HTR-8/SVneo (cell line): ENCODE results near the gene FANCG.

Experiments used
- DNase-seq: peaks from one replicate; pipeline ENCODE4 v3.0.0; 2011; ENCODE audit warnings: low spot score, mixed read lengths; ENCODE audit not compliant: insufficient read length
- FAIRE-seq: peaks from 2 replicates; lab custom pipeline; 2011; peaks lifted over from hg19 to GRCh38; lab: Jason Lieb, UNC

Gene FANCG

DNA sequence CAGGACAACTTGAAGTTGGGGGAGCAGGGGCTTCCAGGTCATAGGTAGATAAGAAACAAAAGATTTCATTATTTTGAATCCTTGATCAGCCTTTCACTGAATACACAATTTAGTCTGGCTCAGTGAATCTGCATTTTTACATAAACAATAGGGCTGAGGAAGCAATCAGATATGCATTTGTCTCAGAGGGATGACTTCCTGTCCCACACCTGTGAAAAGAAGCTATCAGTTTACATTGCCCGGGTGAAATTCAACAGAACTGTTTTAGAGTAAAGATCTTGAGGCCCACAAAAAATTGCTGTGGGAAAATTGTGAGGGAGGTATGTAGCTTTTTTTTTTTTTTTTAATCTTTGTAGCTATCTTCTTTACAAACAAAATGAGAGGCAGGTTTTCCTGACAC lies 51.9 kb downstream of the FANCG start:
- DNase-seq, result no peak

GRCh38 chr9:35027374-35027773 lies 52.4 kb downstream of the FANCG start:
- DNase-seq, result no peak
- FAIRE-seq, result no peak

More for the DNA sequence above, 51.9 kb downstream of the FANCG start:
- no peak for FAIRE-seq

DNA sequence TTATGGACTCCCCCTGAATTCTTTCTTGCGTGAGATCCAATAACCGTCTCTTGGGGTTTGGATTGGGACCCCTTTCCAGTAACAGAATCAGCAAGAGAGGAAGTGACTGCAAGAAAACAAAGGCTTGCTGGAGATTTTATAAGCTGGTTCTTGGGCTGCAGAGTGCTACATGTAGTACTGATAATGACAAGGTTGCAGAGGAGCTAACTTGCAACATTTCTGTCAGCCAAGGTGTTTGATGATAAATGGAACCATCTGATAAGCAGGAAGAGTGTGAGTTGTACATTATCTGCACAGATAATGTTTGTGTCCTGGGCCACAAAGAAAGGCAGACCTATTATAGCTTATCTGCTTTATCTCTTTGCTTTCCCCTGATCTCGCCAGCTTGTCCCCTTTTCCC lies 53.1 kb downstream of the FANCG start:
- no peak for FAIRE-seq

More for the DNA sequence above, 53.1 kb downstream of the FANCG start:
- DNase-seq, result no peak
